Brain pericyte (primary cell): Measurements from ENCODE around the gene G3BP1.
"Not testable (repeated sequence)": the region's sequence is repeated elsewhere in the genome, so short reads cannot be mapped to it uniquely, and the experiment has no call there.

Source experiments
- DNase-seq: peaks from one replicate; pipeline ENCODE4 v3.0.0-alpha.2; 2012; ENCODE audit warnings: low read depth, low spot score

G3BP1 gene

DNA sequence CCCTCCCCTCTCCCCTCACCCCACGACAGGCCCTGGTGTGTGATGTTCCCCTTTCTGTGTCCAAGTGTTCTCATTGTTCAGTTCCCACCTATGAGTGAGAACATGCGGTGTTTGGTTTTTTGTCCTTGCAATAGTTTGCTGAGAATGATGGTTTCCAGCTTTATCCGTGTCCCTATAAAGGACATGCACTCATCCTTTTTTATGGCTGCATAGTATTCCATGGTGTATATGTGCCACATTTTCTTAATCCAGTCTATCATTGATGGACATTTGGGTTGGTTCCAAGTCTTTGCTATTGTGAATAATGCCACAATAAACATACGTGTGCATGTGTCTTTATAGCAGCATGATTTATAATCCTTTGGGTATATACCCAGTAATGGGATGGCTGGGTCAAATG is 89.1 kb downstream of the G3BP1 start:
- DNase-seq, result not testable (repeated sequence)
